Caco-2 (cell line): ENCODE data around the gene TESMIN. TPM values are rescaled to one million over a fixed set of nuclear protein-coding genes. Genes with fewer than 3 reads are reported as not detected.

Source experiments
- BruUV-seq: library from RNA; stranded (reverse); fragments of 400-500 nt; replicated peaks from 2 replicates; lab custom pipeline; 2021; lab: Mats Ljungman, UMichigan
- CTCF ChIA-PET: fragments of 300-600 bp; sonication (Branson Sonifier 250); formaldehyde crosslinking; loops from one replicate; lab custom pipeline; 2022; ENCODE audit warnings: antibody characterized with exemption; lab: Charles Lee
- POLR2A ChIA-PET: fragments of 300-600 bp; sonication (Branson Sonifier 250); formaldehyde crosslinking; loops from one replicate; lab custom pipeline; 2022; ENCODE audit warnings: antibody characterized with exemption; lab: Charles Lee
- DNase-seq, 2 experiments: peaks; one replicate each; pipeline versions ENCODE4 v3.0.0 to v3.0.0-alpha.2; 2020 to 2022
- H3K27me3 ChIP-seq: replicated peaks from 2 replicates; pipeline ENCODE4 v1.6.0; 2011; ENCODE audit warnings: low read length; ENCODE audit not compliant: control insufficient read depth, insufficient read depth
- H3K36me3 ChIP-seq: 2 replicates; pipeline ENCODE4 v1.5.1; 2011; ENCODE audit warnings: low read length; ENCODE audit not compliant: control insufficient read depth, insufficient read depth
- H3K4me1 ChIP-seq: fragments of 250-450 bp; sonication (Bioruptor Pico); 2 replicates; pipeline ENCODE4 v1.5.1; 2020; ENCODE audit warnings: mild to moderate bottlenecking
- H3K4me3 ChIP-seq: 2 replicates; pipeline ENCODE4 v1.5.1; 2011; ENCODE audit warnings: low read depth, mild to moderate bottlenecking, control low read depth, low read length
- H3K9me3 ChIP-seq: fragments of 250-450 bp; sonication (Bioruptor Pico); 2 replicates; pipeline ENCODE4 v1.5.1; 2020; ENCODE audit warnings: mild to moderate bottlenecking, moderate library complexity
- H3K27ac Mint-ChIP-seq: one replicate; pipeline ENCODE4 v1.8.0; 2022; ENCODE audit warnings: mixed read lengths; ENCODE audit not compliant: unreplicated experiment
- H3K27me3 Mint-ChIP-seq: one replicate; pipeline ENCODE4 v1.8.0; 2022; ENCODE audit warnings: mixed read lengths; ENCODE audit not compliant: insufficient read depth, unreplicated experiment
- H3K36me3 Mint-ChIP-seq: one replicate; pipeline ENCODE4 v1.8.0; 2022; ENCODE audit warnings: mild to moderate bottlenecking, mixed read lengths; ENCODE audit not compliant: insufficient read depth, unreplicated experiment
- H3K4me1 Mint-ChIP-seq: one replicate; pipeline ENCODE4 v1.8.0; 2022; ENCODE audit warnings: low read depth, mixed read lengths; ENCODE audit not compliant: unreplicated experiment
- H3K4me3 Mint-ChIP-seq: one replicate; pipeline ENCODE4 v1.8.0; 2022; ENCODE audit warnings: mild to moderate bottlenecking, moderate library complexity, mixed read lengths; ENCODE audit not compliant: unreplicated experiment
- H3K9me3 Mint-ChIP-seq: one replicate; pipeline ENCODE4 v1.8.0; 2022; ENCODE audit warnings: mixed read lengths; ENCODE audit not compliant: unreplicated experiment
- CTCF ChIP-seq, 2 experiments: fragments of 200-600 bp in 1 of 2; IDR thresholded peaks; 1 replicate in 1 of 2; 2 replicates in 1 of 2; pipeline versions ENCODE4 v1.5.1 to v1.8.0; 2011 to 2022; ENCODE audit warnings: antibody characterized with exemption in 1 of 2, control low read depth in 1 of 2, inconsistent platforms in 1 of 2, low read depth in 1 of 2, low read length in 1 of 2, mild to moderate bottlenecking in 1 of 2, moderate library complexity in 1 of 2; ENCODE audit not compliant: insufficient read depth in 1 of 2, severe bottlenecking in 1 of 2, unreplicated experiment in 1 of 2
- intact Hi-C: fragments of 100-400 bp; cut with micrococcal nuclease; formaldehyde crosslinking; loops from one replicate; pipeline ENCODE4 v1.10.0; 2022; ENCODE audit not compliant: unreplicated experiment
- total RNA-seq: library from RNA; stranded (reverse); gene quantifications from 2 replicates; pipeline ENCODE4 v1.2.3, GENCODE V29; 2022

Gene TESMIN
- total RNA-seq, 1 experiment from 2014 or later = 26.2 TPM

GRCh38 chr11:68704887-68705286 lies 46.4 kb downstream of the TESMIN start:
- intact Hi-C loops = no loop called here
- BruUV-seq = no TSS peak
- CTCF ChIA-PET = no interaction called here
- Mint-ChIP-seq H3K4me1 (no peaks in the 10 kb centered on the region), H3K27ac (no peak overlapping the region), H3K27me3 (peaks cover 17% of the 10 kb centered on the region), H3K4me3 (no peak overlapping the region), H3K36me3 (no peaks in the 10 kb centered on the region), H3K9me3 (no peaks in the 10 kb centered on the region)
- TF ChIP-seq CTCF (IDR thresholded peaks at IDR 0.05; ENCODE audit: insufficient read depth in 1 of 2, low read depth in 1 of 2, low read length in 1 of 2, severe bottlenecking in 1 of 2, unreplicated experiment in 1 of 2) = no peak
- Histone ChIP-seq H3K9me3 (no peaks in the 10 kb centered on the region), H3K4me3 (no peak overlapping the region), H3K4me1 (no peaks in the 10 kb centered on the region), H3K36me3 (no peaks in the 10 kb centered on the region), H3K27me3 (no peaks in the 10 kb centered on the region; the same call in 1 of the 2 replicates)
- POLR2A ChIA-PET = no interaction called here
- DNase-seq = no peak

GRCh38 chr11:68698993-68699392 lies 52.3 kb downstream of the TESMIN start:
- no peak for TF ChIP-seq CTCF (IDR thresholded peaks at IDR 0.05; ENCODE audit: insufficient read depth in 1 of 2, low read depth in 1 of 2, low read length in 1 of 2, severe bottlenecking in 1 of 2, unreplicated experiment in 1 of 2)
- Mint-ChIP-seq H3K27ac (no peak overlapping the region), H3K27me3 (peaks cover 20% of the 10 kb centered on the region), H3K9me3 (peaks cover 11% of the 10 kb centered on the region), H3K4me1 (no peaks in the 10 kb centered on the region), H3K4me3 (no peak overlapping the region), H3K36me3 (no peaks in the 10 kb centered on the region)
- no TSS peak for BruUV-seq
- H3K27me3 ChIP-seq = no peaks in the 10 kb centered on the region
- no peak overlapping the region for H3K4me3 ChIP-seq
- intact Hi-C loops = no loop called here
- H3K36me3 ChIP-seq = no peaks in the 10 kb centered on the region
- no peak for DNase-seq
- ChIA-PET POLR2A (interaction anchor here (0.5 kb wide), 1 partner anchor 50 kb away, joined by 4 read pairs; no protein-coding TSS in a partner anchor), CTCF (no interaction called here)
- H3K4me1 ChIP-seq = no peaks in the 10 kb centered on the region
- peaks cover 17% of the 10 kb centered on the region; the same call in 1 of the 2 replicates for H3K9me3 ChIP-seq

- H3K36me3 Mint-ChIP-seq = peaks cover 5% of the 10 kb centered on the region
- peaks cover 10% of the 10 kb centered on the region for H3K27me3 Mint-ChIP-seq
These were observed 55.8 kb downstream of the TESMIN start for GRCh38 chr11:68695531-68695930.

More at GRCh38 chr11:68695531-68695930, 55.8 kb downstream of the TESMIN start:
- peaks cover 17% of the 10 kb centered on the region; the same call in 1 of the 2 replicates for H3K9me3 ChIP-seq
- ChIA-PET POLR2A (no interaction called here), CTCF (no interaction called here)
- no peaks in the 10 kb centered on the region for H3K4me1 ChIP-seq
- TF ChIP-seq CTCF (IDR thresholded peaks at IDR 0.05; ENCODE audit: insufficient read depth in 1 of 2, low read depth in 1 of 2, low read length in 1 of 2, severe bottlenecking in 1 of 2, unreplicated experiment in 1 of 2) = no peak
- Mint-ChIP-seq H3K4me1 (no peaks in the 10 kb centered on the region), H3K9me3 (peaks cover 11% of the 10 kb centered on the region), H3K4me3 (no peak overlapping the region), H3K27ac (no peak overlapping the region)
- no peak for DNase-seq
- no TSS peak for BruUV-seq
- intact Hi-C loops = no loop called here
- H3K27me3 ChIP-seq = no peaks in the 10 kb centered on the region
- H3K36me3 ChIP-seq = no peaks in the 10 kb centered on the region
- no peak overlapping the region for H3K4me3 ChIP-seq
